A549 treated with GW870086 at 1 μM for 4 hours (cell line): ENCODE measurements around the gene FLOT2. TPM values are rescaled to one million over a fixed set of nuclear protein-coding genes. Genes with fewer than 3 reads are reported as not detected.

Experiments
- total RNA-seq: library from RNA; stranded (reverse); fragments of 200-300 nt; extraction: Qiagen RNA extraction; gene quantifications from 5 replicates; pipeline ENCODE4 v1.2.3, GENCODE V29; 2022; ENCODE audit warnings: low read depth

FLOT2 gene, protein sequence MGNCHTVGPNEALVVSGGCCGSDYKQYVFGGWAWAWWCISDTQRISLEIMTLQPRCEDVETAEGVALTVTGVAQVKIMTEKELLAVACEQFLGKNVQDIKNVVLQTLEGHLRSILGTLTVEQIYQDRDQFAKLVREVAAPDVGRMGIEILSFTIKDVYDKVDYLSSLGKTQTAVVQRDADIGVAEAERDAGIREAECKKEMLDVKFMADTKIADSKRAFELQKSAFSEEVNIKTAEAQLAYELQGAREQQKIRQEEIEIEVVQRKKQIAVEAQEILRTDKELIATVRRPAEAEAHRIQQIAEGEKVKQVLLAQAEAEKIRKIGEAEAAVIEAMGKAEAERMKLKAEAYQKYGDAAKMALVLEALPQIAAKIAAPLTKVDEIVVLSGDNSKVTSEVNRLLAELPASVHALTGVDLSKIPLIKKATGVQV
- 71.3 to 83.8 TPM (median 81.1 TPM) in 5 replicates for total RNA-seq

DNA sequence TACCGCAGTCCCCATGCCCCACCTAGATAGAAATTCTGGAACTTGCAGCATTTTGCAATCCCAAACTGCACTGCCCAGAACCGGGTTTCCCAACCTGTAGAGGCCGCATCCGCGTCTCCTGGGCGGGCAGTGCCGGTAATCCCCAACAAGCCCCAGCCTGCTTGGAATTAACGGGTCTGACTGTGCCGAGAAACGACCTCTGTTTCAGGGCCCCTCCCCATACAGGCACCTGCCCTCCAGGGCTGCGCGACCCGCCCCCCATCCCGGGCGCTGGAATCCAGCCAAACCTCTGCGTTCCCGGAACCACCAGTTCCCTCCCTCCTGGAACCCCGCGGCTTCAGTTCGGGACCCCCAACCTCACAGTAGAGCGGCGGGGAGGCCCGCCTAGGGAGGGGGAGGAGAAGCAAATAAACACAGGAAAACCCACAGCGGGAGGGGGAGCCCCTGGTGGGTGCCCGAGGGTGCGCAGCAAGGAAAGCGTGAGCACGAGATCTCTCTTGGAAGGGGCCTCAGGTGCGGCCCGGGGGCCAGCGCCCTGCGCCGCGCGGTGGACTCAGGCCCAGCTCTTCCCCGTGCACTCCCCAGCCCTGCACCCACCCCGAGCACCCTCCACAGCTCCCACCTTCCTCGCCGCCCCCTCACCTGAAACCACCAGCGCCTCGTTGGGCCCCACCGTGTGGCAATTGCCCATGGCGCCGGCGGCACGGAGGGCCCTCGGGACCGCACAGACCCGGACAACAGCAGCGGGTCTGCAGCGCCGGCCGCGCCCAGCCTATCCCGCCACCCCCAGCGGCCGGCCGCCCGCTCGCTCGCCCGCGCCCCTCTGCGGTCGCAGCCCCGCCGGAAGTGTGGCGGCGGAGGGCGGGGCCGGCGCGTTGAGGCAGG lies at the start of gene FLOT2:
Gene FLOT2, minus strand, starts transcription at position 850 of the 885 bp plus-strand sequence. Its CDS starts 159 bp downstream, at position 691.

DNA sequence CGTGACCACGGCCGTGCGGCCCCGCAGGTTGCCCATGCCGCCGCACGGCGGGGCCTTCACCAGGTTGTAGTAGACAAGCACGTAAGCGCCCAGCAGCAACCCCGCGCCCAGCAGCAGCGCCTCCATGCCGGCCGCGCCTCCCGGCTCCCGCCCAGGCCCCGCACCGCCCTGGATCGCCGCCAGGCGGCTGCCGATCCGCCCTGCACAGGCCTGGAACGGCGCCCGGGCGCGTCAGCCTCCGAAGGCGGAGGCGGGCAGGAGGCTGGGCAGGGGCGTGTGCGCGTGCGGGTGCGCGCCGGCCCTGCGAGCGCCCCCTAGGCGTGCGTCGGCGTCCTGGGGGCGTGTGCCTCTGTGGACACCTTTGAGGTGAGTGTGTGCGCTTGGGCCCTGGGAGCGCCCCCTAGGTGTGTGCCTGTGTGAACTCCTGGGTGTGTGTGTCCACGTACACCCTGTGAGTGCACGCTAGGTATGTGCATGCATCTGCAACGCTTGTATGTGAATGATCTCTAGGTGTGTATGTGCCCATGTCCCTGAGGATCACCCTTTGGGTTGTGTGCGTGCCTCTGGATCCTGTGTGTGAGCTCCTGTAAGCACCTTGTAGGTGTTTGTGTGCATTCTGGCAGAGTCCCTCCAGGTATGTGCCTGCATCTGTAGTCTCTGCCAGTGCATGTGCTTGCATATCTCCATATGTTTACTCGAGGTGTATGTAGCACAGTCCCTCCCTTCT lies 5.4 kb upstream of the FLOT2 start, which contains the start of gene DHRS13:
Gene DHRS13, minus strand, starts transcription at position 261 of the 727 bp plus-strand sequence. Its CDS starts 135 bp downstream, at position 126.

DNA sequence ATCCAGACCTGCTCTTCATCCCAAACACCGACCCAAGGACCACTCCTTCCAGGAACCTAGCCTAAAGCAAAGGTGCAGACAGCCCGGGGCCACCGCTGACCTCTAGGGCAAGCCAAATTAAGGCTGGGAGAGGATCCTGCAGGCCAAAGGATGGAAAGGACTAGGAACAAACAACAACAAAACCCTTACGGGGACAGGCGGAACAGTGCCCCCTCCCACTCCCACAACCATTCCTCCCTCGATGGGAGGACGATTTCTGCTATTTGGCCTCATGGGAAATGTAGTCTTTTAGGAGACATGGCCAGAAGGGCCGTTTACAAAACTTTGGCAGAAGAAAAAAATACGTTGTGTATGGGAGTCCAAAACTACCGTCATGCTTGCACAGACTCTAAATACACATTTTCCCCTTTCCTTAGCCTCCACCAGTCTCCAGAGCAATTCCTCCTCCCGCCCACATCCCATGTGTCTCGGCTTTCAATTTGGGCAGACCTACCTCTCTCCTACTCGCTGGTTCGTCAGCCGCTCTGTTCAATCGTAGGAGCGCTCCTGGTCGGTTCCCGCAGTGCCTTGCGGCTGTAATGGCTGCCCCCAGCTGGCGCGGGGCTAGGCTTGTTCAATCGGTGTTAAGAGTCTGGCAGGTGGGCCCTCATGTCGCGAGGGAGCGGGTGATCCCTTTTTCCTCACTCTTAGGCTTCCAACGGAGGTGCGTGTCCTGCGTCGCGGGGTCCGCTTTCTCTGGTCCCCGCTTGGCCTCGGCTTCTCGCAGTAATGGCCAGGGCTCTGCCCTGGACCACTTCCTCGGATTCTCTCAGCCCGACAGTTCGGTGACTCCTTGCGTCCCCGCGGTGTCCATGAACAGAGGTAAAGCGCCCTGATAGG lies 42.8 kb downstream of the FLOT2 start, which contains the start of gene ERAL1:
Gene ERAL1, plus strand, starts transcription at position 560 of the 879 bp plus-strand sequence. Its CDS starts 19 bp downstream, at position 579.

DNA sequence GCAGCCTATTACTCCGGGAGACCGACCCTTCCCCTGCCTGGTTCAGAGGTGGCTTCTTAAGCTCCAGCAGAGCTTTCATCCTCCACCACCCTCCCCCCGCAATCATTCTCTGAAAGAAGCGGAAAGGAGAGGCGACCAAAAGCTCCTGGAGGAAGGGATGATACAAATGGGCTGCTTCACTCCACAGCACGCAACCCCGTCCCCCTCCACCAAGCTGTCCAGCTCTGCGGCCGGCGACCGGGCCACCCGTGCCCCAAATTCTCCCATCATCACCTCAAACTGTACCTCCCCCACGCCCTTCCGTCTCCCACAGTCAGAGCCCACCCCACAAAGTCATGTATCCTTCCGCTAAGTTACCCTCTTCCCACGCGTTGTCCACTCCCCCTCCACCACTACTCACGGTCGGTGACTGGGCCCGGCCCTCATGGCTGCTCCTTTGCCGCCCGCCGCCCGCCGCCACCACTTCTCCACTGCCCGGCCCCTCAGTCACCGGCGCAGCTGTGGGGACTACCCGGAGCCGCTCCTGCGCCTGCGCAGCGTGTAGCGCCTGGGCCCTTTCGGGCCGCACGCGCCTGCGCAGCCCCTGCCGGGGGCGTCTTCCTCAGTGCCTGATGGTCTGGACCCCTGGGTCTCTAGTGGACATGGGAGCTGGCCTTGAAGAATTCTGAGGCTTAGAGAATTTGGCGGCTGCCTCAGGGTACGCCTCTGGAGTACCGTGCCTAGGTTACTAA lies 55.1 kb downstream of the FLOT2 start, which contains the start of gene FAM222B:
Gene FAM222B, minus strand, starts transcription at position 509 of the 731 bp plus-strand sequence. CDS start 76,123 bp downstream, outside the sequence.

Other genes with a start within 250 kb of the FLOT2 start
- gene SDF2, start 235.8 kb downstream of the FLOT2 start, total RNA-seq: 80.3 to 84.5 TPM (median 82.4 TPM) in 5 replicates
- 67.1 to 72.5 TPM (median 71.6 TPM) in 5 replicates for gene SUPT6H, start 235.5 kb downstream of the FLOT2 start, total RNA-seq
- 0.88 to 1.8 TPM (median 1.3 TPM) in 5 replicates for gene PROCA1, start 185.8 kb downstream of the FLOT2 start, total RNA-seq
- 200 to 242 TPM (median 235 TPM) in 5 replicates for gene RAB34, start 179.9 kb downstream of the FLOT2 start, total RNA-seq
- 1,948 to 2,533 TPM (median 2,127 TPM) in 5 replicates for gene RPL23A, start 177.7 kb downstream of the FLOT2 start, total RNA-seq
- 28.8 to 45.3 TPM (median 43.0 TPM) in 5 replicates for gene TLCD1, start 171.5 kb downstream of the FLOT2 start, total RNA-seq
- 3.3 to 4.7 TPM (median 4.5 TPM) in 5 replicates for gene NEK8, start 168.9 kb downstream of the FLOT2 start, total RNA-seq
- gene TRAF4, start 153.7 kb downstream of the FLOT2 start, total RNA-seq: 60.4 to 85.7 TPM (median 78.9 TPM) in 5 replicates
- 31.7 to 38.7 TPM (median 35.9 TPM) in 5 replicates for gene FAM222B, start 54.9 kb downstream of the FLOT2 start, total RNA-seq
- gene ERAL1, start 42.7 kb downstream of the FLOT2 start, total RNA-seq: 73.5 to 91.3 TPM (median 88.3 TPM) in 5 replicates
- 4.8 to 6.1 TPM (median 5.7 TPM) in 5 replicates for gene DHRS13, start 5.3 kb upstream of the FLOT2 start, total RNA-seq
- gene PHF12, start 53.8 kb upstream of the FLOT2 start, total RNA-seq: 28.3 to 36.2 TPM (median 31.9 TPM) in 5 replicates
- gene SEZ6, start 108.3 kb upstream of the FLOT2 start, total RNA-seq: not detected in 5 replicates
- gene PIPOX, start 145.4 kb upstream of the FLOT2 start, total RNA-seq: 0.19 to 0.21 TPM (median 0.19 TPM) in 3 of 5 replicates, not detected in the others